Skin of body (tissue), 2 donors: Measurements from ENCODE around the gene WNT8B. TPM values are rescaled to one million over a fixed set of nuclear protein-coding genes. Genes with fewer than 3 reads are reported as not detected.

Experiments
- DNase-seq: peaks from one replicate; lab custom pipeline; 2025; lab: John Stamatoyannopoulos, UW
- total RNA-seq: library from RNA; depleted of rRNA; stranded (reverse); fragments of >200 nt; gene quantifications from one replicate; pipeline ENCODE4 v1.2.3, GENCODE V29; 2014

WNT8B gene
- total RNA-seq, result not detected

DNA sequence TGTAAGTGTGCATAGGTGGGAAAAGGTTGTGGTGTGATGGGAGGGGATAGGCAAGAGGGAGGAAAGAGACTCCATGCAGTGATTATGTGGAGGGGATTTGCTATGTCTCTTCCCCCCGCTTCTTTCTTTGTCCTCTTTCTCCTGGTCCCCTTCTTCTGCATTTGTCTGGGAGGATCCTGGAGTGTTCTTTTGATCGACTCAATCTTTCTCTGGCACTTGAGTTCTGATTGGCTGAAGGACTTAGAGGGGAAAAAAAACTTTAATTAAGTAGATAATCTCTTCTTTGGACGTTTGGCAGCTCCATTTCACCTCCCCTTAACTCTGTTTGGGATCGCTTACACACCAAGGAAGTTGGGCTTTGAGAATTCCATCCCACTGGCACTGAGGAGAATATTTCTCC lies at the start of gene WNT8B:
Gene WNT8B (plus strand): TSS at position 301 of the 400 bp plus-strand sequence. CDS start 160 bp downstream, outside the sequence.
- no peak for DNase-seq

GRCh38 chr10:100413173-100413572 lies 49.6 kb upstream of the WNT8B start:
- DNase-seq, result no peak

- no peak for DNase-seq
Observed at GRCh38 chr10:100419911-100420449, 42.8 kb upstream of the WNT8B start.

DNA sequence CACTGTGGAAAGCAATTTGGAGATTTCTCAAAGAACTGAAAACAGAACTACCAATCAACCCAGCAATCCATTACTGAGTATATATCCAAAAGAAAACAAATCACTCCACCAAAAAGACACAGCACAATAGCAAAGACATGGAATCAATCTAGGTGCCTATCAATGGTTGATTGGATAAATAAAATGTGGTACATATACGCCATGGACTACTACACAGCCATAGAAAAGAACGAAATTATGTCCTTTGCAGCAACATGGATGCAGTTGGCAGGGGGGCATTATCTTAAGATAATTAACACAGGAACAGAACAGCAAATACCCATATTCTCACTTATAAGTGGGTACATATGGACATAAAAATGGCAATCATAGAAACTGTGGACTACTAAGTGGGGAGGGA lies 35.4 kb upstream of the WNT8B start:
- DNase-seq, result no peak

DNA sequence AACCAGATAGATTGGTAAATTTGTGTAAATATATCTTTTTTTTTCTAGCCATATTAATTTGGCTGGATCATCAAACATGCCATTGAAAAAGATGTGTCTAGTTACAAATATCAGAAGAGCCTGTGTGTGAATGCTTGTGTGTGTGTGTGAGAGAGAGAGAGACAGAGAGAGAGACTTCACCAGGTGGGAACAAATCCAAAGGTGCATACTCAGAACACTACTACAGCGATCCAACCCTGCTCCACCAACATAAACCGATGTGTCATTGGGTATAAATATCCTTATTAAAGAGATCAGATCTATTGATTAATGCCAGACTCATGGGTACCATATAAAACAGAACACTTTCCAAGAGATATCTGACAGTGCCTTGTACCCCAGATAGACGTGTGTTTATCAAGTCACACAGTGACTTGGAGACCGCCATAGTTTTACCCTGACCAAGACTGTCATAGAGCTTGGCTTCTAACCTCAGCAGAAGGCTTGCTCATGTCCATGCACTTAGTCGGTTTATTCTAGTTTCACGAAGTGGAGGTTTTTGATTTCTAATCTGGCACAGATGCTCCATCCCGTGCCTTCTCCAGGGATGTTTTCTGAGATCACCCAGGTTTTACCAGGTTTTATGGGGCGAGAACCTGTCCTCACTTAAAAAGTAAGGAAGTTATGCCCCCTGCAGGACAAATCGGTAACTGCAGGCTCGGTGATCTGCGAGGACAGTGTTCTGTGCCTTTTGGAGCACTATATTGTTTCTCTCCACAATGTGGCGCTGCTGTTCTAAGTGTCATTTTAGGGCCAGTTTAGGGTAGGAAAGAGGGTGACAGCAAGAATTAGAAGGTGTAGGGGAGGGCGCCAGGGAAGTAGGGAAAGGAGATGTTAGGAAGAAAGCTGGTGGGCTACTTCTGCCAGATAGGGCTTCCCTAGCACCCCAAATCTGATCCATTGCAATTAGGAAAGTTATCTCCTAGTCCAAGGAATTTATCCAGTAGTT lies 29.3 kb upstream of the WNT8B start:
- peak; percentile 87 for DNase-seq

- no peak for DNase-seq
Observed at GRCh38 chr10:100436255-100436654, 26.6 kb upstream of the WNT8B start.

- no peak for DNase-seq
Observed at GRCh38 chr10:100438674-100439315, 24.0 kb upstream of the WNT8B start.

DNA sequence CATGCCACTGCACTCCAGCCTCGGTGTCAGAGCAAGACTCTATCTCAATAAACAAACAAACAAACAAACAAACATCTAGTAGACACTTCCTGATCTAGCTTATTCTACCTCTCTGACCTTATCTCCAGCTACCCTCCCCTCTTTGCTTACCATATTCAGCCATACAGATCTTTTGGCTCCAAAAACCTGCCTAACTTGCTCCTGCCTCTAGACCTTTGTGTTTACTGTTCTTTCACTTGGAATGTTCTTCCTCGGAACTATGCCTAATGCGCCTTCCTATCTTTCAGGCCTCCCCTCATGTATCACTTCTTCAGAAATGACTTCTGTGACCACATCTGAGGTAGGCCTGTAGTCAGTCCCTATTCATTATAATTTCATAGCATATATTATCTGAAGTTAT lies 20.3 kb upstream of the WNT8B start:
- DNase-seq, result no peak

- no peak for DNase-seq
Observed at GRCh38 chr10:100446130-100446761, 16.6 kb upstream of the WNT8B start.

GRCh38 chr10:100447663-100448062 lies 15.1 kb upstream of the WNT8B start:
- no peak for DNase-seq

GRCh38 chr10:100448951-100449350 lies 13.9 kb upstream of the WNT8B start:
- no peak for DNase-seq

DNA sequence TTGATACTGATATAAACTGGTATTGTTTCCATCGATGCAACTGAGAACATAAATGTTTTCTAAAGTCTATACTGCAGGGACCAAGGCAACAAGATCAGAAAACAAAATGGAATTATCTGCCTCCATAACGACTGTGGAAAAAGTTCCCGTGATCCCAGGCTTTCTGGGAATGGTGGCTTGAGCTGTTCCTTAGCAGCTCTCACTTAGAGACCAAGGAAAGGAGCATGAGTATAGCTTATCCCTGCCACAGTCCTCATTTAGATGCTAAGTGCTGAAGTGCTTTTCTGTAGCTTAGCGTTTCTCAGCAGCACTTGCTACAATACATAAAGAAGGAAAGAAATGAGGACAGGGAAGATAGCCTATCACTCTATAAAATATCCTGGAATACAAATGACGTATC lies 5.5 kb downstream of the WNT8B start:
- DNase-seq, result no peak

GRCh38 chr10:100468978-100469377 lies 6.2 kb downstream of the WNT8B start:
- no peak for DNase-seq

DNA sequence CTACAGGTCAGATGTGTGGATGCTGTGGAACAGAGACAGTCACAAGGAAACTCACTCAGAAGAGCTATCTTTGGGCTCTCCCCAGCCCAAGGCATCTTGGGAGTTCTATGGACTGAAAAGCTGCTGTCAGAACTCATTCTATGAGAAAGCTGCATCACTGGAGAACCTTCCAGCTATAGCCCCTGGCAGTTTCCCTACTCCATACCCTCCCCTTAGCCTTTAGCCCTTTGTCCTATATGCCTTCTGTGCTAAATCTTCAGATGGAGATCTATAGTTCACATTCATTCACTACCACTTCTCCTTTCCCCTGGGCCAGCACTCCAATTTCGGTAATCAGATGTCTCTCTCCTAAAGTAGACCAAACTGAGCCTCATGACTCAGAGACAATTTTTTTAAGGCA lies 6.9 kb downstream of the WNT8B start:
- DNase-seq, result no peak

- DNase-seq, result no peak
Observed at GRCh38 chr10:100470367-100470766, 7.6 kb downstream of the WNT8B start.

GRCh38 chr10:100477970-100478369 lies 15.2 kb downstream of the WNT8B start:
- no peak for DNase-seq

- no peak for DNase-seq
Observed at GRCh38 chr10:100479037-100479436, 16.2 kb downstream of the WNT8B start.

- no peak for DNase-seq
Observed at GRCh38 chr10:100480002-100480401, 17.2 kb downstream of the WNT8B start.

- peak; percentile 80 for DNase-seq
Observed at GRCh38 chr10:100481462-100482081, 18.8 kb downstream of the WNT8B start.

DNA sequence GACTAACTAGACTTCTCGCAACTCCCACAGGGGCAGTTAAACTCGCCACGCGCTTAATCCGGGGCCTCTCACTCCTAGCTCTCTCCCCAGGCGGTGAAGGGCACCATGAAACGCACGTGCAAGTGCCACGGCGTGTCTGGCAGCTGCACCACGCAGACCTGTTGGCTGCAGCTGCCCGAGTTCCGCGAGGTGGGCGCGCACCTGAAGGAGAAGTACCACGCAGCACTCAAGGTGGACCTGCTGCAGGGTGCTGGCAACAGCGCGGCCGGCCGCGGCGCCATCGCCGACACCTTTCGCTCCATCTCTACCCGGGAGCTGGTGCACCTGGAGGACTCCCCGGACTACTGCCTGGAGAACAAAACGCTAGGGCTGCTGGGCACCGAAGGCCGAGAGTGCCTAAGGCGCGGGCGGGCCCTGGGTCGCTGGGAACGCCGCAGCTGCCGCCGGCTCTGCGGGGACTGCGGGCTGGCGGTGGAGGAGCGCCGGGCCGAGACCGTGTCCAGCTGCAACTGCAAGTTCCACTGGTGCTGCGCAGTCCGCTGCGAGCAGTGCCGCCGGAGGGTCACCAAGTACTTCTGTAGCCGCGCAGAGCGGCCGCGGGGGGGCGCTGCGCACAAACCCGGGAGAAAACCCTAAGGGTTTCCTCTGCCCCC lies 19.5 kb downstream of the WNT8B start:
- DNase-seq, result no peak

GRCh38 chr10:100482834-100483185 lies 20.0 kb downstream of the WNT8B start:
- no peak for DNase-seq
